NK-92 treated with Interleukin-12 subunit alpha and Interleukin-12 subunit beta, amount 100 ng/mL, for 24 hours (cell line): ENCODE data around the gene ARMS2.

Experiments used
- DNase-seq: peaks from one replicate; lab custom pipeline; 2025; lab: John Stamatoyannopoulos, UW

The ARMS2 gene

GRCh38 chr10:122454071-122454470 lies 382 bp upstream of the ARMS2 start:
- no peak for DNase-seq

- no peak for DNase-seq
Observed at GRCh38 chr10:122455376-122456079, 1.1 kb downstream of the ARMS2 start.

GRCh38 chr10:122457934-122458333 lies 3.5 kb downstream of the ARMS2 start:
- DNase-seq = no peak

- DNase-seq = no peak
Observed at GRCh38 chr10:122458693-122459092, 4.2 kb downstream of the ARMS2 start.

GRCh38 chr10:122459561-122460273 lies 5.3 kb downstream of the ARMS2 start:
- DNase-seq = no peak

- DNase-seq = no peak
Observed at GRCh38 chr10:122460891-122461293, 6.4 kb downstream of the ARMS2 start.

GRCh38 chr10:122461367-122461728 lies 6.9 kb downstream of the ARMS2 start, which contains the start of gene HTRA1:
HTRA1 (plus strand) TSS chr10:122461553; CDS start chr10:122461653, 100 bp downstream.
- no peak for DNase-seq

- no peak for DNase-seq
Observed at GRCh38 chr10:122461729-122462532, 7.5 kb downstream of the ARMS2 start.

GRCh38 chr10:122462533-122463465 lies 8.3 kb downstream of the ARMS2 start:
- DNase-seq = no peak

GRCh38 chr10:122463466-122464249 lies 9.2 kb downstream of the ARMS2 start:
- no peak for DNase-seq

- no peak for DNase-seq
Observed at GRCh38 chr10:122464250-122464510, 9.7 kb downstream of the ARMS2 start.

GRCh38 chr10:122464586-122464985 lies 10.1 kb downstream of the ARMS2 start:
- DNase-seq = no peak

GRCh38 chr10:122465401-122466040 lies 11.1 kb downstream of the ARMS2 start:
- DNase-seq = no peak

- no peak for DNase-seq
Observed at GRCh38 chr10:122466951-122467381, 12.5 kb downstream of the ARMS2 start.

GRCh38 chr10:122467701-122468100 lies 13.2 kb downstream of the ARMS2 start:
- DNase-seq = no peak

- DNase-seq = no peak
Observed at GRCh38 chr10:122468307-122468925, 14.0 kb downstream of the ARMS2 start.

GRCh38 chr10:122468926-122469781 lies 14.7 kb downstream of the ARMS2 start:
- no peak for DNase-seq

GRCh38 chr10:122469848-122470247 lies 15.4 kb downstream of the ARMS2 start:
- no peak for DNase-seq

- no peak for DNase-seq
Observed at GRCh38 chr10:122471531-122472177, 17.2 kb downstream of the ARMS2 start.
